Spleen (tissue), 7 donors: ENCODE data around the gene IMMP2L.

Source experiments
- CTCF ChIP-seq, 11 experiments: fragments of 200-600 bp in 7 of 11; fragments of 450-650 bp in 4 of 11; sonication (generic) in 4 of 11; IDR thresholded peaks in 8 of 11; conservative IDR thresholded peaks in 3 of 11; 1 replicate in 7 of 11; 2 replicates in 4 of 11; pipeline versions ENCODE4 v1.4.0 to v1.8.0; 2016 to 2021; ENCODE audit warnings: antibody characterized with exemption in 11 of 11, inconsistent platforms in 4 of 11, mild to moderate bottlenecking in 1 of 11
- POLR2A ChIP-seq, 3 donors: fragments of 450-650 bp; IDR thresholded peaks; one replicate each; pipeline ENCODE4 v1.5.1; 2017; ENCODE audit warnings: antibody characterized with exemption in 3 of 3, mild to moderate bottlenecking in 1 of 3
- donor health status: DM: no; HTN: no; CAD: no; lungs with moderate emphysema.
- donor health status: DM: no; HTN: no; CAD: no.
- donor health status: DM: no; HTN: no; CAD: no.

GRCh38 chr7:111595780-111596179 lies 33.5 kb upstream of the IMMP2L start:
- no peak for TF ChIP-seq POLR2A (IDR thresholded peaks at IDR 0.05)
- no peak for TF ChIP-seq CTCF (IDR thresholded peaks at IDR 0.05 in 8 of 11, conservative IDR thresholded peaks at IDR 0.05 in 3 of 11)
